Measurements from ENCODE around the gene IL17RC. TPM values are rescaled to one million over a fixed set of nuclear protein-coding genes. Genes with fewer than 3 reads are reported as not detected.
A peak's percentile ranks its signal among the peaks of the same experiment; 100 is the strongest.

Gene IL17RC
- total RNA-seq, 1 donor from 2014 or later: 21.1 TPM

- Histone ChIP-seq H3K4me3 (ENCODE audit: low read depth, low read length) (no peak overlapping the region), H3K27me3 (ENCODE audit: control insufficient read depth, insufficient read depth, low read length) (no peaks in the 10 kb centered on the region), H3K36me3 (ENCODE audit: control insufficient read depth, insufficient read depth, low read length) (peaks cover 3% of the 10 kb centered on the region)
- FAIRE-seq: no peak
- no peak for TF ChIP-seq CTCF (IDR thresholded peaks at IDR 0.05; ENCODE audit: insufficient read depth, low read length, severe bottlenecking)
- DNase-seq (ENCODE audit: low read depth): no peak
Observed at GRCh38 chr3:9928158-9928557, 11.3 kb downstream of the IL17RC start.

- no peak for DNase-seq (ENCODE audit: low read depth)
- TF ChIP-seq CTCF (IDR thresholded peaks at IDR 0.05; ENCODE audit: insufficient read depth, low read length, severe bottlenecking): no peak
- no peak for FAIRE-seq
- peaks cover 3% of the 10 kb centered on the region for H3K36me3 ChIP-seq (ENCODE audit: control insufficient read depth, insufficient read depth, low read length)
- H3K4me3 ChIP-seq (ENCODE audit: low read depth, low read length): no peak overlapping the region
- H3K27me3 ChIP-seq (ENCODE audit: control insufficient read depth, insufficient read depth, low read length): no peaks in the 10 kb centered on the region
Observed at GRCh38 chr3:9930804-9931418, 14.0 kb downstream of the IL17RC start.

DNA sequence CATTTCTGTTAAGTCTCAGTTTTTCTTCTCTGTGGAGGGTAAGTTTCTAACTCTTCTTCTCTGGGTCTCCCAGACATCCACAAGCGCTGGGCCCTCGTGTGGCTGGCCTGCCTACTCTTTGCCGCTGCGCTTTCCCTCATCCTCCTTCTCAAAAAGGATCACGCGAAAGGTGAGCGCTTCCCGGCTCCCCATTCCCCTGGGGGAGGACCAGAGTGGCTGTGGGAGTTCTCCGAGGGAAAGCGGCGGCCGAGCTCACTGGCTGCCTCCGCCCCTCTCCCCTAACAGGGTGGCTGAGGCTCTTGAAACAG lies 15.6 kb downstream of the IL17RC start:
- Histone ChIP-seq H3K36me3 (ENCODE audit: control insufficient read depth, insufficient read depth, low read length) (peaks cover 6% of the 10 kb centered on the region), H3K4me3 (ENCODE audit: low read depth, low read length) (peak overlapping the region; percentile 75), H3K27me3 (ENCODE audit: control insufficient read depth, insufficient read depth, low read length) (no peaks in the 10 kb centered on the region)
- TF ChIP-seq CTCF (IDR thresholded peaks at IDR 0.05; ENCODE audit: insufficient read depth, low read length, severe bottlenecking): no peak
- no peak for FAIRE-seq
- no peak for DNase-seq (ENCODE audit: low read depth)

GRCh38 chr3:9932843-9933560 lies 16.1 kb downstream of the IL17RC start:
- H3K27me3 ChIP-seq (ENCODE audit: control insufficient read depth, insufficient read depth, low read length): no peaks in the 10 kb centered on the region
- peak; percentile 93 for TF ChIP-seq CTCF (IDR thresholded peaks at IDR 0.05; ENCODE audit: insufficient read depth, low read length, severe bottlenecking)
- H3K36me3 ChIP-seq (ENCODE audit: control insufficient read depth, insufficient read depth, low read length): peaks cover 7% of the 10 kb centered on the region
- peak overlapping the region; percentile 75 for H3K4me3 ChIP-seq (ENCODE audit: low read depth, low read length)
- FAIRE-seq: no peak
- DNase-seq (ENCODE audit: low read depth): peak; percentile 52

- no peak for FAIRE-seq
Observed at GRCh38 chr3:9933561-9934234, 16.8 kb downstream of the IL17RC start, which contains the start of gene CRELD1. CRELD1 (plus strand) TSS chr3:9933834; CDS start chr3:9934439, 605 bp downstream.

More at GRCh38 chr3:9933561-9934234, 16.8 kb downstream of the IL17RC start, which contains the start of gene CRELD1:
- peak within 1 kb of the TSS; percentile 75 for H3K4me3 ChIP-seq (ENCODE audit: low read depth, low read length)
- H3K27me3 ChIP-seq (ENCODE audit: control insufficient read depth, insufficient read depth, low read length): no peaks in the 10 kb centered on the region
- no peak for TF ChIP-seq CTCF (IDR thresholded peaks at IDR 0.05; ENCODE audit: insufficient read depth, low read length, severe bottlenecking)
- H3K36me3 ChIP-seq (ENCODE audit: control insufficient read depth, insufficient read depth, low read length): peaks cover 4% of the 10 kb centered on the region
- DNase-seq (ENCODE audit: low read depth): peak; percentile 83
